ENCODE data around the gene SSBP1. TPM values are rescaled to one million over a fixed set of nuclear protein-coding genes. Genes with fewer than 3 reads are reported as not detected.

SSBP1 gene
- total RNA-seq, 3 donors from 2014 or later (not counting 1 experiment from before 2014, with no cell fraction given): 98.7 to 112 (median 106) TPM

DNA sequence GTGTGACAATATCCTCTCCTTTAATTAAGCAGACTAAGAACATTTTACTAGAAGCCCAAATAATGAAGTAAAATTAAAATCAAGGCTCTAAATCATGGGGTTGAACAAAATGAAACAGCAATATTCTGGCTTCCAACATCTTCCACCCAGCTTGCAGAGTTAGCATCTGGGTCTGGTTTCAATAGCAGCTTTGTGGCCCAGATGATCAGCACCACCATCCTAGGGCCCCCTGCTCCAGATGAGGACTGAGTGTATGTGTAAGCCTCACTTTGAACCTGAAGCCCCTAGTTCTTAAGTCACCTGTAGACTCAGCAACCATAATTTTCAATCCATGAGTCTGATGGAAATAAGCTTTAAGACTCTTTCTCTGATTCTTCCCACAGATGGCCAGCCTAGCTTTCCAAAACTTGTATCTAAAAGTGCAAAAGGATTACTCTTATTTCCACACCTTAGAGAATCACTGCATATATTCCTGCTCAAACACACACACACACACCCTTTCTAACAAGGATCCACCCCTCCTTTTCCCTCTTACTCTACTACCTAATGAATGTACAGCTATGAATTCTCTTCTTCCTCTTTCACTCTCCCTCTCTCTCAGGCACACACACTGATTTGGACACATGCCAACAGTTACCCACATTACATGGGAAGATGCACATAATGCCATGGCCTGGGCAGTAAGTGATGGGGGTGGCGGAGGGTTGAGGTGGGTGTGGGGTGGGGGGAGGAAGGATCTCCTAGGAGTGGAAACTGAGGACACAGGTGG lies 39.7 kb upstream of the SSBP1 start:
- Histone ChIP-seq H3K36me3 (ENCODE audit: control insufficient read depth, insufficient read depth, low read length) (no peaks in the 10 kb centered on the region), H3K4me3 (ENCODE audit: low read length) (no peak overlapping the region), H3K27me3 (ENCODE audit: control insufficient read depth, insufficient read depth, low read length) (no peaks in the 10 kb centered on the region), H3K4me1 (ENCODE audit: control insufficient read depth, insufficient read depth, low read length) (peaks cover 27% of the 10 kb centered on the region), H3K9me3 (ENCODE audit: control insufficient read depth, insufficient read depth, low read length) (no peaks in the 10 kb centered on the region), H3K27ac (ENCODE audit: low read length) (no peak overlapping the region)
- TF ChIP-seq, protein P1, sequence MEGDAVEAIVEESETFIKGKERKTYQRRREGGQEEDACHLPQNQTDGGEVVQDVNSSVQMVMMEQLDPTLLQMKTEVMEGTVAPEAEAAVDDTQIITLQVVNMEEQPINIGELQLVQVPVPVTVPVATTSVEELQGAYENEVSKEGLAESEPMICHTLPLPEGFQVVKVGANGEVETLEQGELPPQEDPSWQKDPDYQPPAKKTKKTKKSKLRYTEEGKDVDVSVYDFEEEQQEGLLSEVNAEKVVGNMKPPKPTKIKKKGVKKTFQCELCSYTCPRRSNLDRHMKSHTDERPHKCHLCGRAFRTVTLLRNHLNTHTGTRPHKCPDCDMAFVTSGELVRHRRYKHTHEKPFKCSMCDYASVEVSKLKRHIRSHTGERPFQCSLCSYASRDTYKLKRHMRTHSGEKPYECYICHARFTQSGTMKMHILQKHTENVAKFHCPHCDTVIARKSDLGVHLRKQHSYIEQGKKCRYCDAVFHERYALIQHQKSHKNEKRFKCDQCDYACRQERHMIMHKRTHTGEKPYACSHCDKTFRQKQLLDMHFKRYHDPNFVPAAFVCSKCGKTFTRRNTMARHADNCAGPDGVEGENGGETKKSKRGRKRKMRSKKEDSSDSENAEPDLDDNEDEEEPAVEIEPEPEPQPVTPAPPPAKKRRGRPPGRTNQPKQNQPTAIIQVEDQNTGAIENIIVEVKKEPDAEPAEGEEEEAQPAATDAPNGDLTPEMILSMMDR (IDR thresholded peaks at IDR 0.05): no peak
- peak overlapping the region; percentile 32 to 89 for H3K27ac Mint-ChIP-seq
- 86% methylated on average over 1 of the region's 1 CpG for WGBS (ENCODE audit: insufficient coverage)
- H3K36me3 Mint-ChIP-seq: no peaks in the 10 kb centered on the region
- no peak for ATAC-seq
- peaks cover 42 to 50% of the 10 kb centered on the region in 2 donors for H3K4me1 Mint-ChIP-seq
- peak in 1 of 2 donors; percentile 49 for DNase-seq
- H3K4me3 Mint-ChIP-seq: no peak overlapping the region
- no peaks in the 10 kb centered on the region for H3K9me3 Mint-ChIP-seq
- peaks cover 0 to 2% of the 10 kb centered on the region in 2 donors for H3K27me3 Mint-ChIP-seq (ENCODE audit: low read depth in 2 of 2)
- intact Hi-C loops (cut with micrococcal nuclease): no loop called here

DNA sequence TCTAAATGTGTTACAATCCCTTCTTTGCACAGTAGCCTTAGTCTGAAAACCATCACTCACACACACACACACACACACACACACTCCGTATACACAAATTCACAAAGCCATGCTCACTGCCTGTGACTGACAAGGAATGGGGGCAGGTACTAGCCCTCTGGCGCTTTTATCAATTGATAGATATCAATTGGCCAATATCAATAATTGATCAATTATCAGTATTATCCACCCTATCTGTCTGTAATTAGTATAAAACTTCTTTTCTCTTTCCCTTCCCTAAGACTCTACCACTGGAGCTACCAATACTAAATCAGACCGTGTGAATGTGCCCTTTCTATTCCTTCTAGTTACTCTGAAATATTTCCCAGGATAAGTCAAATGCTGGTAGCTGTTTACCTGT lies 38.3 kb upstream of the SSBP1 start:
- Mint-ChIP-seq H3K36me3 (no peaks in the 10 kb centered on the region), H3K27me3 (ENCODE audit: low read depth in 2 of 2) (peaks cover 0 to 5% of the 10 kb centered on the region in 2 donors), H3K4me3 (peak overlapping the region; percentile 90), H3K27ac (peak overlapping the region; percentile 80 to 89), H3K4me1 (peaks cover 39 to 45% of the 10 kb centered on the region in 2 donors), H3K9me3 (no peaks in the 10 kb centered on the region)
- no peaks in the 10 kb centered on the region for H3K27me3 ChIP-seq (ENCODE audit: control insufficient read depth, insufficient read depth, low read length)
- no peak for DNase-seq
- intact Hi-C loops (cut with micrococcal nuclease): loop anchor here (2.0 kb wide), 1 partner anchor 143 kb away; no protein-coding TSS in a partner anchor
- no peaks in the 10 kb centered on the region for H3K36me3 ChIP-seq (ENCODE audit: control insufficient read depth, insufficient read depth, low read length)
- WGBS (ENCODE audit: insufficient coverage): 100% methylated on average over 2 of the region's 3 CpGs
- TF ChIP-seq, protein P1 (IDR thresholded peaks at IDR 0.05): no peak
- H3K27ac ChIP-seq (ENCODE audit: low read length): no peak overlapping the region
- H3K4me1 ChIP-seq (ENCODE audit: control insufficient read depth, insufficient read depth, low read length): peaks cover 27% of the 10 kb centered on the region
- H3K4me3 ChIP-seq (ENCODE audit: low read length): no peak overlapping the region
- ATAC-seq: no peak
- no peaks in the 10 kb centered on the region for H3K9me3 ChIP-seq (ENCODE audit: control insufficient read depth, insufficient read depth, low read length)

DNA sequence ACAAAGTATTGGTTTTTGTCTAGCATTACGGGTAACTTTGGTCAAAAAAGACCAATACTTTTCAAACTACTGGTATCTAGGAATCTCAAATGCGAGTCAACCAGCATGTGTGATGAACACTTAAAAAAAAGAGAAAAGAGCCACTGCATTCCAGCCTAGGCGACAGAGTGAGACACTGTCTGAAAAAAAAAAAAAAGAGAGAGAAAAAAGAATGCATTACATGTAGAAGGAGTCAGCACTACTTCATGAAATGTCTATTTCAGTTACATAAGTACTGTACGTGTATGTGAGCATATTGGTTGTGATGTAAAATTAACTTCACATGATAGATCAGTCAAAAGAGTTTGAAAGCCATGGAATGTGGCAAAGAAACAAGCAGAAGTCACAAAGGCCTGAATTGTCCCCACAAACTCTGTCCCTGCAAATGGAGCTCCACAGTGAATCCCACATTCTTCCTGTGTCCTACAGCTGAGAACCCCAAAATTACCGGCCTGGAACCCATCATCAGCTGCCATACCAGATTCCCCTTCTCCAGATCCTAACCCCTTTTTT lies 37.8 kb upstream of the SSBP1 start:
- Histone ChIP-seq H3K27me3 (ENCODE audit: control insufficient read depth, insufficient read depth, low read length) (no peaks in the 10 kb centered on the region), H3K27ac (ENCODE audit: low read length) (peak overlapping the region; percentile 54), H3K4me1 (ENCODE audit: control insufficient read depth, insufficient read depth, low read length) (peaks cover 27% of the 10 kb centered on the region), H3K36me3 (ENCODE audit: control insufficient read depth, insufficient read depth, low read length) (no peaks in the 10 kb centered on the region), H3K9me3 (ENCODE audit: control insufficient read depth, insufficient read depth, low read length) (no peaks in the 10 kb centered on the region), H3K4me3 (ENCODE audit: low read length) (peak overlapping the region; percentile 50)
- TF ChIP-seq, protein P1 (IDR thresholded peaks at IDR 0.05): no peak
- Mint-ChIP-seq H3K27me3 (ENCODE audit: low read depth in 2 of 2) (peaks cover 0 to 5% of the 10 kb centered on the region in 2 donors), H3K4me1 (peaks cover 39 to 45% of the 10 kb centered on the region in 2 donors), H3K4me3 (peak overlapping the region; percentile 90), H3K9me3 (no peaks in the 10 kb centered on the region), H3K27ac (peak overlapping the region; percentile 80 to 89), H3K36me3 (no peaks in the 10 kb centered on the region)
- DNase-seq: no peak
- intact Hi-C loops (cut with micrococcal nuclease): loop anchor here (2.0 kb wide), 1 partner anchor 144 kb away; no protein-coding TSS in a partner anchor
- 88% methylated on average over 5 of the region's 5 CpGs for WGBS (ENCODE audit: insufficient coverage)
- ATAC-seq: no peak
